ENCODE results near the gene NAB1. TPM values are rescaled to one million over a fixed set of nuclear protein-coding genes. Genes with fewer than 3 reads are reported as not detected.
A peak's percentile ranks its signal among the peaks of the same experiment; 100 is the strongest.

The NAB1 gene
- 21.8 and 25.4 TPM in 2 replicates for total RNA-seq

- no peaks in the 10 kb centered on the region for H3K36me3 ChIP-seq (ENCODE audit: control insufficient read depth, insufficient read depth, low read length)
- H3K4me3 ChIP-seq (ENCODE audit: low read depth, low read length): peak within 1 kb of the TSS; percentile 98
- DNase-seq (ENCODE audit: low read depth): no peak
- no peak for TF ChIP-seq CTCF (IDR thresholded peaks at IDR 0.05; ENCODE audit: insufficient read depth, low read length, poor library complexity, severe bottlenecking)
- no peaks in the 10 kb centered on the region for H3K27me3 ChIP-seq (ENCODE audit: control insufficient read depth, insufficient read depth, low read length)
Measured at GRCh38 chr2:190649035-190649797, at the start of gene NAB1. NAB1 (plus strand) TSS chr2:190649083; CDS start chr2:190659177, 10,094 bp downstream.

- Histone ChIP-seq H3K27me3 (ENCODE audit: control insufficient read depth, insufficient read depth, low read length) (no peaks in the 10 kb centered on the region), H3K4me3 (ENCODE audit: low read depth, low read length) (no peak overlapping the region), H3K36me3 (ENCODE audit: control insufficient read depth, insufficient read depth, low read length) (no peaks in the 10 kb centered on the region)
- no peak for TF ChIP-seq CTCF (IDR thresholded peaks at IDR 0.05; ENCODE audit: insufficient read depth, low read length, poor library complexity, severe bottlenecking)
- DNase-seq (ENCODE audit: low read depth): no peak
Measured at GRCh38 chr2:190599546-190600220, 49.2 kb upstream of the NAB1 start.

GRCh38 chr2:190600293-190601103, 48.4 kb upstream of the NAB1 start:
- Histone ChIP-seq H3K36me3 (ENCODE audit: control insufficient read depth, insufficient read depth, low read length) (no peaks in the 10 kb centered on the region), H3K27me3 (ENCODE audit: control insufficient read depth, insufficient read depth, low read length) (no peaks in the 10 kb centered on the region), H3K4me3 (ENCODE audit: low read depth, low read length) (no peak overlapping the region)
- no peak for DNase-seq (ENCODE audit: low read depth)
- TF ChIP-seq CTCF (IDR thresholded peaks at IDR 0.05; ENCODE audit: insufficient read depth, low read length, poor library complexity, severe bottlenecking): no peak

- no peak for TF ChIP-seq CTCF (IDR thresholded peaks at IDR 0.05; ENCODE audit: insufficient read depth, low read length, poor library complexity, severe bottlenecking)
- DNase-seq (ENCODE audit: low read depth): no peak
- Histone ChIP-seq H3K36me3 (ENCODE audit: control insufficient read depth, insufficient read depth, low read length) (no peaks in the 10 kb centered on the region), H3K27me3 (ENCODE audit: control insufficient read depth, insufficient read depth, low read length) (no peaks in the 10 kb centered on the region), H3K4me3 (ENCODE audit: low read depth, low read length) (no peak overlapping the region)
Measured at GRCh38 chr2:190603374-190603773, 45.5 kb upstream of the NAB1 start.

- Histone ChIP-seq H3K4me3 (ENCODE audit: low read depth, low read length) (no peak overlapping the region), H3K36me3 (ENCODE audit: control insufficient read depth, insufficient read depth, low read length) (no peaks in the 10 kb centered on the region), H3K27me3 (ENCODE audit: control insufficient read depth, insufficient read depth, low read length) (no peaks in the 10 kb centered on the region)
- no peak for DNase-seq (ENCODE audit: low read depth)
- TF ChIP-seq CTCF (IDR thresholded peaks at IDR 0.05; ENCODE audit: insufficient read depth, low read length, poor library complexity, severe bottlenecking): no peak
Measured at GRCh38 chr2:190607014-190607597, 41.8 kb upstream of the NAB1 start.

Measured in kidney epithelial cell (primary cell).